ENCODE measurements around the gene TMEM244.

DNA sequence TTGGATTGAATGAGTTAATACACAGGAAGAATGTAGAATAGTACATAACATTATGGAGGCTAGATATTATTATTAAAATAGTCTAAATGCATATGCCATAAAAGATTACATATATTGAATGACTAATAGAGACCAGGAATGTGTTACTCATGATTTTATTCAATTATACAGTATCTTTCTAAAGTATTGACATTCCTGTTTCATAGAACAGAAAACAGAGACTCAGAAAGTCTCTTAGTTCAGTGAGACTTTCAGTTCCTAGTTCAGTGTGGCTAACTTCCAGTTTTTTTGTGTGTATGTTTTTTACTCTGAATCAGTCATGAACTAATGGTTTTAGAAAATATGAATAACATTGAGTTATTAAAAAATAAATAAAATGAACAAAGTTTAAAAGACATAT is 34.6 kb upstream of the TMEM244 start:
- TF ChIP-seq POLR2A (IDR thresholded peaks at IDR 0.05), result no peak
- TF ChIP-seq, protein P1, sequence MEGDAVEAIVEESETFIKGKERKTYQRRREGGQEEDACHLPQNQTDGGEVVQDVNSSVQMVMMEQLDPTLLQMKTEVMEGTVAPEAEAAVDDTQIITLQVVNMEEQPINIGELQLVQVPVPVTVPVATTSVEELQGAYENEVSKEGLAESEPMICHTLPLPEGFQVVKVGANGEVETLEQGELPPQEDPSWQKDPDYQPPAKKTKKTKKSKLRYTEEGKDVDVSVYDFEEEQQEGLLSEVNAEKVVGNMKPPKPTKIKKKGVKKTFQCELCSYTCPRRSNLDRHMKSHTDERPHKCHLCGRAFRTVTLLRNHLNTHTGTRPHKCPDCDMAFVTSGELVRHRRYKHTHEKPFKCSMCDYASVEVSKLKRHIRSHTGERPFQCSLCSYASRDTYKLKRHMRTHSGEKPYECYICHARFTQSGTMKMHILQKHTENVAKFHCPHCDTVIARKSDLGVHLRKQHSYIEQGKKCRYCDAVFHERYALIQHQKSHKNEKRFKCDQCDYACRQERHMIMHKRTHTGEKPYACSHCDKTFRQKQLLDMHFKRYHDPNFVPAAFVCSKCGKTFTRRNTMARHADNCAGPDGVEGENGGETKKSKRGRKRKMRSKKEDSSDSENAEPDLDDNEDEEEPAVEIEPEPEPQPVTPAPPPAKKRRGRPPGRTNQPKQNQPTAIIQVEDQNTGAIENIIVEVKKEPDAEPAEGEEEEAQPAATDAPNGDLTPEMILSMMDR (IDR thresholded peaks at IDR 0.05), result no peak
- TF ChIP-seq EP300 (IDR thresholded peaks at IDR 0.05), result no peak

Data from ovary (tissue), 3 donors.